ENCODE results near the gene STRN4.

Gene STRN4

DNA sequence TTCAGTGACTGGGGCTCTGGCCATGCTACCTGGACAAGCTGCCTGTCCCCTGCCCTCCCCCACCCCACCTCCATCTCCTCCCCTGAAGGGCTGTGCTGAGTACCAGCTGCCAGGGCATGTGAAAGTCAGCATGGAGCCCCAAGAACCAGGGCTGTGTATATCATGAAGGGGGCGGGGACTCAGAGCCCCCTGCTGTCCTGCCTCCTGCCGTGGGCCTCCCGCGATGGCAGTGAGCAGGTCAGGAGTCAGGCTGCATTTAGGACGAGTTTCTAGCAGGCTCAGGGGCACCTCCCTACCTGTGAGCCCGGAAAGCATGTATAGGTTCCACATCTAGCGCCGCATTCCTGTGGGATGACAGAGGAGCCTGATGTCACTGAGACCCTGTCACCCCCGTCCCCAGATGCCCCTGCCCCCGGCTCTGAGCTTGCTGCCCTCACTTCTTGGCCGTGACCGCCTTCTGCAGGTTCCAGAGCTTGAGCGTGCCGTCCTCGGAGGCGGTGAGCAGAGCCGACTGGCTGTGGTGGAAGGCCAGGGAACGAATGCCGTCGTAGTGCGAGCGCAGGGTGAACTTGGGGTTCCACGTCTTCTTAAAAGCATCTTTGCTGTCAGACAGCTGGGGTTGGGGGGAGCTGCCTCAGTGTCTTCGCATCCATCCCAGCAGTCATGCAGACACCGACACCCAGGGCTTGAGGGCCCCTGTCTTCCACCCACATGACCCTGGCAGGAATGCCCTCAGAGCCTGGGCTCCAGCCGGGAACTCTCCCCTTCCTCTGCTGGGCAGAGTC lies 21.0 kb downstream of the STRN4 start:
- no peak for DNase-seq (ENCODE audit: low read depth)

DNA sequence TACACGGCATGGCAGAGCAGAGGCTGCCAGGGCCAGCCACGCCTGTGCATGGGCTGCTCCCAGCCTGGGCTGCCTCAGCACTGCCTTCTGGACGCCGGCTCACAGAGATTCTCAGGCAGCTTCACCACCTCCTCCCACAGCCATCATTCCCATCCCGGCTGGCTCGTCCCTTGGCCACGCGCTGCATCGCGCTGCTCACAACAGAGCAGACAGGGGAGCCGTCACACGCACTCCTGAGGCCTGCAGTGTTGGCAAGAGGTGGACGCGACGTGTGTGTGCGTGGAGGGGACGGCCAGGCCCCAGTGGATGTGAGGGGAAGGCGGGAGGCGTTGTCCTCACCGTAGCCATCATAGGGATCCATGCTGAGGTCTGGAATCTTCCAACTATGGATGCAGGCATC lies 21.8 kb downstream of the STRN4 start:
- DNase-seq (ENCODE audit: low read depth) = no peak

DNA sequence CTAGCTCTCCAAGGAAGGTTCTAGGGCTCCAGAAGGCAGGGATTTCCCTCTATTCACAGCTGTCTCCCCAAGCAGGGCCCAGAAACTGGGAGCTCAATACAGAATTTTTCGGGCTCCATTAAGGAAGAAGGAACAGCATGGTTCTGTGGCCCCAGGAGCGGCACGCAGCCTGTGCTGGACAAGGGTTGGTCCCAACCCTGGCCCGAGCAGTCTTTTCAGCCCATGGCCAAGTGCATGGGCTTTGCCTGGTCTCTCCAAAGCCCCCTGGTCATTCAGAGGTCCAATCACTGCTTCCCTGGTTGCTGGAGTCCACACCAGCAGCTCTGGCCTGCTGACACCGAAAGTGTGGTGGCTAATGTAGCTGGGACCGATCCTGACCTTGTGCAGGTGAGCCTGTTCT lies 22.8 kb downstream of the STRN4 start:
- no peak for DNase-seq (ENCODE audit: low read depth)

DNA sequence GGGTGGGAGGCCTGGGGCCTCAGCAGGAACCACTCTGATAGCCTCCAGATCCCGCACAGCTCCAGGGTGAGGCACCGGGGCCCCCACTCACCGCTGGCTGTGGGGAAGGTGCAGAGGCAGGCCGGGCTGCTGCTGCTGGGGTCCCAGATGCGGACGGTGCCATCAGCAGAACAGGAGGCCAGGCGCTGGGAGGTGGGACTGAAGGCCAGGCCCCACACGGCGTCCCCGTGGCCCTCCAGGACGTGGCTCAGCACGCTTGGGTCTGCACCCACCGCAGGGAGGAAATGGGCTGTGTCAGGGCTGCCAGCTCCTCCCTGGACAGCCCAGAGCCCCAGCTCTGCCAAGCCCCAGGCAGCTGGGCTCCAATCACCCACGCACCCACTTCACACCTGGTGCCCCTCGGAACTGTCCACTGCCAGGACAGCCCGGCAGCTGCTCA lies 23.2 kb downstream of the STRN4 start:
- DNase-seq (ENCODE audit: low read depth) = no peak

DNA sequence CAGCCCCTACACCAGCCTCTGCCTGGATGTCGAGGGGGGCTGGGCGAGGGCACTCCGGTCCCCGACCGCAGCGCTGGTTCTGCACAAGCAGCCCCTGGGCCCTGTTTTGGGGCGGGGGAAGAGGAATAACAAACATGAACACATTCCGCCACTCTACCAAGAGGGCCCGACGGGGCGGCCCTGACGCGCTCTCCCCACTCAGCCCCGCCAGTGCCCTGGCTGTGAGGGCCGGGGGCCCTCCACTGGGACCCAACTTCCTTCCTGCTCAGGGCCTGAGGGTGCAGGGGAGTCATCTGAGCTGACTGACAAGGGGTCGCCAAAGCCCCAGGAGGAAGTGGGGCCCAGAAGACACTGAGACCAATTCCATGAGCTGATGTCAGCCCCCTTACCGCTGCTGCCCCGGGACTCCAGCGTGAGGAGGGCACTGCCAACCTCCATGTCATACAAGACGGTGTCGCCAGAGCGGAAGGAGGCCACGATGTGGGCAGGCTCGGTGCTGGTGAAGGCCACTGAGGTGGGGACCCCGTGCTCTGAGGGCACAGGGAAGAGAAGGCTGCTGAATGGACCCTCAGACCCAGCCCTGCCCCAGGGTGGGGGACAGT lies 23.7 kb downstream of the STRN4 start:
- no peak for DNase-seq (ENCODE audit: low read depth)

DNA sequence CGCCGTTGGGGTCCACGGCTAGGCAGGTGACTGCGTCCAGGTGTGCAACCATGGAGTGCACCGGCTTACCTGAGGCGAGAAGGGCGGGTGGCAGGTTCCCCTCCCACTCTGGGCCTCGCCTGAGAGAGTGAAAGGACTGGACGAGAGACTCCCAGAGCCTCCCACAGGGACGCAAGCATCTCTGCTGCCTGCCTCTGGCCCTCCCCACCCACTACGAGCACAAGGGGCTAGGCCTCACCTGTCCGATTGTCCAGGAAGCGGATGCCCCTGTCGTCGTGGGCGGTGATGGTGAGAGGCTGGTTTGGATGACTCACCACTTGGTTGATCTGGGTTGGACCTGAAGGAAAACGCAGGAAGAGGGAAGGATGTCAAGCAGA lies 24.3 kb downstream of the STRN4 start:
- no peak for DNase-seq (ENCODE audit: low read depth)

DNA sequence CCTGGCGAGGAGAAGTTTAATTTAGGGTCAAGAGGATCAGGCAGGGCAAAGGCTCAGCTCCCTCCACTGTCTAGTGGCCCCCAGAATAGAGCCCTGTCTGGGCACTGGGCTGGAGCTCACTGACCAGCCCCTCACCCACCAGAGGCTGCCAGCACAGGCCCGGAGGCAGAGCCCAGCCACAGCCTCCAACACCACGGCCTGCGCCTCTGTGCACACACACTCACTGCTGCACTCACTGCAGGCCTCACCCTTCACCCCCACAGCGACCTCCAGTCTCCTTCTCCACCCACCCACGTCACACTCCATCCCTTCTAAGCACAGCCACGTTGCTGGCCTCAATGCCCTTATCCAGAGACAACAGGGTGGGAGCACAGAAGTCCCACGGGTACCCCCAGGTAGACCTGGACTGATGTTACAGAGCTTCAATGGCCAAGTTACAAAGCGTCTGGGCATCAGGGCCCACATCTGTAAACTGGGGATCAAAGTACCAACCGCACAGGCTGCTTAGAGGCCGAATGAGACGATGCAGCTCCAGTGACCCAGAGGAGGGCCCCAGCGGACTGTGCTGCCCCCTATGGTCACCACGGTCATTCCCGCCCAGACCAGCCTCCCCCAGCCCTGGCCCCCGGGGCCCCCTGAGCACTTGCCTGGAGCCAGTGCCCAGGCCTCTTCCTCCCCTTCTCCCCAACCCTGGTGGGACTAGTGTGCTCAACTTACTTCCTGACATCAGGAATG lies 24.8 kb downstream of the STRN4 start:
- no peak for DNase-seq (ENCODE audit: low read depth)

DNA sequence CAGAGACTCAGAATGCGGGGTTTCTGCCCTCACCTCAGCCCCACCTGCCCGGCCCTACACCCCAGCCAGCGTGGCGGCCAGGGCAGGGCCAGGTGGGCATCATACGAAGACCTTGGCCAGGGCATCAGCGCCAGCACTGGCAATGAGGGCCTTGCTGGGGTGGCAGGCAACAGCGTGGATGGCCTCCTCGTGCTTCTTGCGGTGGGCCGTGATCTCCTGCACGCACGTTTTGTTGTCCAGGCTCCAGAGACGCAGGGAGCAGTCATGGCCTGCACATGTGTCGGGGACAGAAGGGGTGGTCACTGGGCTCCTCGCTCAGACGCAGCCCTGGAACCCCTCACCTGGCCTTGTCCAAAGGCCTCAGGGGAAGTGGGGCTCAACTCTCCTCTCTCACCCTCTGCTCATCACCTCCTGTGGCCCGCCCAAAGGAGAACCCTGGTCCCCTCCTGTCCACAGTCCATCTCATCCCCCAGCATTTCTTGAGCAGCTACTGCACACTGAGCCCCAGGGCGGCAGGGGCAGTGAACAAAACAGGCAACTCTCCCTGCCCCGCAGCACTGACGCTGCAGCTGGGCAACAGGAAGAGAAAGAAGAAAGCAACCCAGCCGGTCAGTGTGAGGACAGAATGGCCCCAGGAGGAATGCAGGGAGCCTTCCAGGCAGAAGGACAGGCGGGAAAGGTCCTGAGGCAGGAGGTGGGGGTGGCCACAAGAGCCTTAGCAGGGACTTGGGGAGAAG lies 25.6 kb downstream of the STRN4 start:
- no peak for DNase-seq (ENCODE audit: low read depth)

DNA sequence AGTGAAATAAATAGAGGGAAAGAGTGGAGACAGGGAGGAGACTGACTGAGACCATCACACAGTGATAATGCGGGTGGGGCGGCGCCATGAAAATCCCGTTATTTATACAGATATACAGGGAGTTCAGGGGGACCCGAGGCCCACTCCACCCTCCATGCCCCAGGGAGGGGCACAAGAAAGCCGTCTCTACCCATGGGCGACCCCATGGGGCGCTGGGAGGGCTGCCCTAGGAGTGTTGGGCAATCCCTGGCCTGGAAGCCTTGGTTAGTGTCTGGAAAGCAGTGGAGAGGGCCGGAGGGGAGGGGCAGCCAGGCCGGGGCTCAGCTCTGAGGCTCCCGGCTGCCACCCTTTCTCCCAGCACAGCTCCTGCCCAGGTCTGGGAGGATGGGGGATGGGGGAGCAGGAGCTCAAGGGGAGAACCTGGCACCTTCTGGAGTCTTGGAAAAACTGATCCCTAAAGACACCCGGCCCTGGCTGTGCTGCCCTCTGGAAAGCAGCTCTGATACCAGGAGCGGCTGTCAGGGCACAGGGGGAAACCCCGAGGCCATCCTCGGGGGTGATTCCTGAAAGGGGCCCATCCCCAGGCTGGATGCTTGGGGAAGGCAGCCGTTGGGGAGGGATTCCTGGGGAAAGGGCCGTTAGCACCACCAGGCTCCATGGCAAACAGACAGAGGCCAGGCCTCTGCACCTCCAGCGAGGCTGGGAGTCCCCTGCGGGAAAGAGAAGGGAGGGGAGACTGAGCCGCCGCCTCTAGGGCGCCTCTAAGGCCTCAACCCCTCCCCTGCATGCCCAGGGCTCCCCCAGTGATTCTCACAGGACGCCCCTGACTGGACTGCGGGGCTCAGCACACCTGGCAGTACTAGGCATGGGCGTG lies 26.4 kb downstream of the STRN4 start:
- DNase-seq (ENCODE audit: low read depth) = no peak

DNA sequence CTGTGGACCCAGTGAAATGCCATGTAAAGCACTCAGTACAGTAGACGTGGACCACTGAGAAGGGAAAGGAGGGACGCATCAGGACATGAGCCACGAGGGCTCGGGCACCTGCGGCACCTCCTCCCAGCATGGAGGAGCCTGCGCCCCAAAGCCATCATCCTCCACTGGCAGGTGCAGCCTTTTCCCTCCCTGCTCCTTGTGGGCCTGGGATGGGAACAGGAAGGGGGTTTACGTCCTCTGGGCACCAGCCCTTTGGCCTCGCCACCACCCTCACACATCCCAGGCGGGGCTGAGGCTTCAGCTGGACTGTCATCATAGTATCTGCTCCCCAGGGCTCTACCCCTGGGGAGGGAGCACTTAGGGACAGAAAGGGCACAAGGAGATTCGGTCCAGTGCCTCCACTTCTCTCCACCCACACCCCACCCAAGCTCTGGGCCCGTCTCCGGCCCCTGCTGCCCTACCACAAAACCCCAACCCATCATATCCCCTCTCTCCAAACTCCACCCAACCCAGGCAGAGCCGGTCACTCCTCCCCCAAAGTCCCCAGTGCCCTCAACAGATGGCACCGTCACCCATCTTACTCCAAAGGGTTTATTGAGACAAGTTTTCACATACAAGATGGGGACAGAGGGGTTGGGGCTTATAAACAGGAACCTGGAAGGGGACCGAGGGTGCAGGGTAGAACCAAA lies 27.2 kb downstream of the STRN4 start:
- no peak for DNase-seq (ENCODE audit: low read depth)

DNA sequence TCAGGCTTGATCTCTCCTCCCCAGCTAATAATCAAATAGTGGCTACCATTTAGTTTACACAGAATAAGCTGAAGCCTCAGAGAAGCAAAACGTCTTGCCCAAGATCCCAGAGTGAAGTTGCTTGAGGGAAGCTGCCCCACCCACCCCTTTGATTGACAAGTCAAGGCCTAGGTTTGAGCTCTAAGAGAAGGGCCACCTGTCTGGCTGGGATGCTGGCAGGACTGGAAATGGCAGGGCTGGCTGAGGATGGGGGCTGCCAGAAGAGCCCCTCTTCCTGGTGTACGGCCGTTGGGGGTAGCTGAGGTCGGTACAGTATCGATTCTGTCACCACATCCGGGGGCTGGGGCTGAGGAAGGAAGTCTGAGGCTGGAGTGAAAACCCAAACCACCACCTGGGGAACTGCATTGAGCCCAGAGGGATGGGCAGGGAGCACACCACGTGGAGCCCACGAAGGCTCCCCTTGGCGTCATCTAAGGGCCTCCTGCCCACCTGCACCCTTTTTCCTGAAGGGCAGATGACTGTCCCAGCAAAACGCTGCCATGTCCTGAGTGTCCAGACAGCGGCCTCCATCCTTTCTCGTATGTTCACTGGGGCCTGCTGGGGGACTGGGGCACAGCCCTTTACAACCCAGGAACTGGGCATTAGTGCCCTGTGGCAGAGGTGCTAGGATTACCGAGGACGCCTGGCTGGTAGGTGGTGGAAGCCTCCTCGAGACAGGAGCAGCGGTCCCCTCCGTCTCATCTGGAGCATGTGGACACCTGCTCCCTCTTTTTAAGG lies 27.9 kb downstream of the STRN4 start:
- DNase-seq (ENCODE audit: low read depth) = no peak

DNA sequence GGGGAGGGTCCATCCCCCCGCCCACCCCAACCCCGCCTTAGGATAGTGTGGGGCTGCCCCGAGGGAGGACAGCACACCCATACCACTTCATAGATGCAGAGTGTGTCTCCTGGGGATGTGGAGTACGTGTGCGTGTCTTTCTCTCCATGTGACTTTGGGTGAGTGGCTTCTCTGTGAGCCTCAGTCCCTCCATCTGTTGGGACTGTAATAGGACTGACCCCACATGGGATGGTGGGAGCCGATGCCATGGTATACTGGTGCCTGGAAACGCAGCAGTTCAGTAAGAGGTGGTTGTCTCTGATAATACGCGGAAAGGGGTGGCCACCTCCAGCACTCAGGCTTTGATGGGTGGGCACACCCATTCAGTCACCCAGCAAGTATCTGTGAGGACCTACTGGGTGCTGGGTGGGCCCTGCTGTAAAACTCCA lies 28.5 kb downstream of the STRN4 start:
- no peak for DNase-seq (ENCODE audit: low read depth)

DNA sequence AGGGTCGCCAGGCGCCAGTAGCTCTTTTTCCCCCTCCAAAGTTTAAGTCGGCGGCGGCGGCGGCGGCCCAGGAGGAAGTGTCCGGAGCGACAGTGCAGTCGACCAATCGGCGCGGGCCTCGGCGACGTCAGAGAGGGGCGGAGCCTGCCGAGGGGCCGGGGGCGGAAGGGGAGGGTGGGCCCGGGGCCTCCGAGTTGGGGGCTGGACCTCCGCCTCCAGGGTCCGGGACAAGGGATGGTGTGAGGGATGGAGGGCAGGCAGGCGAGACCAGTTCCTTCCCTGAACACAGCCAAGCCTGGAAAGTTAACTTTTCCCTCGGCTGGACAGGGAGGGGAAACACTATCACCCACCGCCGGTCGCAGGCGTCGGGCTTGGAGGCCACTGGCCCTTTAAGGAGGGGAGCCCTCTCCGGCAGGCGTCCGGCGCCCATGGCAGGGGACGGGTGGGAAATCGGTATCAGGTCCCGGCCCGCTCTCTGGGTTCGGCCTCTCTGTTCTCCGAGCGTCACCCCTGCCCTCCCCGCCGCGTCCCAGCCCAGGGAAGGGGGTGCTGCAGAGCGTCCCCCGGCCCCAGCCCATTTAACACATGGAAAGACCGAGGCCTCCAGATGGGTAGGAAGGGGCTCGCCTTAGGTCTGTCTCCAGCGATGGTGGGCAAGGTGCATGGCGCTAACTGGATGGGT lies 29.1 kb downstream of the STRN4 start, which contains the start of gene PRKD2:
Gene PRKD2, minus strand, starts transcription at position 81 of the 682 bp plus-strand sequence. CDS start 744 bp downstream, outside the sequence.
- DNase-seq (ENCODE audit: low read depth) = no peak

DNA sequence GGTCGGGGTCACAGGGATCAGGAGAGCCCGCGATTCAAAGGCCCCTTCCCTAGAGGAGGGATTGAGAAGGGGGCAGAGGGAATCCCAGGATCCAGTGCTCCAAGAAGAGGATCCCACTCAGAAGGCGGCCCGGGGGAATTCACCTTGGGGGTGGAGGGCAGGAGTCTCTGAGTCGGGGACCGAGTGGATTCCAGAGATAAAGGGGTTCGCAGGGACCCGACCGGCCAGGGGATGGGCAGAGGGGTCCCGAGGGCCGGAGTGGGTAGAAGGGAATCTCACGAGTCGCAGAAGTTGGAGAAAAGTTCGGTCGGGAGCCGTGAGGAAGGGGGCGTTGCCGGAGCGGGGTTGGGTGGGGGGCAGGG lies 29.6 kb downstream of the STRN4 start:
- no peak for DNase-seq (ENCODE audit: low read depth)

DNA sequence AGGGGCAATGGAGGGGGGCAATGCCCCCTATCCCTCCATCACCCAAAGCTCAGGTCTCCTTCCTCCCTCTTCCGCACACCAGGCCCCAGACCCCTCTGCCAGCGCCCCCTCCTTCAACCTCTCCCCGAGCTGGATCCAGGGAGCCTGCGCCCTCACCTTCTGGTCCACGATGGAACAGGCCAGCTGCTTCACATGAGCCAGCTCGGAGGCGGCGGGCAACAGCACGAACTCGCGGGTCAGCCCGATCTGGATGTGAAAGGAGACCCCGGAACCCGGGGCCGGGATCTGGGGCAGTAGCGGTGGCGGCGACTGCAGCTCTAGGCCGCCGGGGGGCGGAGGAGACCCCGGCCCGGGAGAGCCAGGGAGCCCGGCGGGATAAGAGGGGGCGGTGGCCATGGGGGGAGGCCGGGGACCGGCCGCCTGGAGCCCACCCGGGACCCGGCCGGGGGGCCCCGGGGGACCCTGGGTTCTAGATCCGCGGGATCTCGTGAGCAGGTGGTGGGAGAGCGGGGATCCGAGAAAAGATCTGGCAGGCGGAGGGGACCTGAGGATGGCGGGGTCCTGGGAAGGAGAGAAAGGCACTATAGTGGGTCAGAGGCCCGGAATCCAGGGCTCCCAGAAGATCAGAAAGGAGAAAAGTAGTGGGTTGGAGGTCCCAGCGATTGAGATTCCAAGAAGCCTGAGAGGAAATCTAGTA lies 30.1 kb downstream of the STRN4 start:
- DNase-seq (ENCODE audit: low read depth) = no peak

DNA sequence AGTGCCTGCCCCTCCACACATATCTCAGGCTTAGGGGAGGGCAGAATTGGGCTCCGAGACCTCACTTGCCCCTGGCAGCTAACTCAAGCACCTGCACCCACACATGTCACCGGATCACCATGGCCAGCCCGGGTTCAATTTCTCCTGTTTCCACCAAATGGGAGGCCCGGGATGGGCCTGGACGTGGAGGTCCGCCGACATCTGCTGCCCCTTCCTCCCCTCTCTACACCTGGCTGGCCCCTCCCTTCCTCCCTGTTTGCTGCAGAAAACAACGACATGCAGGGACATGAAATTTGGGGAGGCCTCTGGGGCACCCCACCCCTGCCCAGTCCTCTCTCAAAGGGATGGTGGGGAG lies 30.7 kb downstream of the STRN4 start:
- DNase-seq (ENCODE audit: low read depth) = no peak

DNA sequence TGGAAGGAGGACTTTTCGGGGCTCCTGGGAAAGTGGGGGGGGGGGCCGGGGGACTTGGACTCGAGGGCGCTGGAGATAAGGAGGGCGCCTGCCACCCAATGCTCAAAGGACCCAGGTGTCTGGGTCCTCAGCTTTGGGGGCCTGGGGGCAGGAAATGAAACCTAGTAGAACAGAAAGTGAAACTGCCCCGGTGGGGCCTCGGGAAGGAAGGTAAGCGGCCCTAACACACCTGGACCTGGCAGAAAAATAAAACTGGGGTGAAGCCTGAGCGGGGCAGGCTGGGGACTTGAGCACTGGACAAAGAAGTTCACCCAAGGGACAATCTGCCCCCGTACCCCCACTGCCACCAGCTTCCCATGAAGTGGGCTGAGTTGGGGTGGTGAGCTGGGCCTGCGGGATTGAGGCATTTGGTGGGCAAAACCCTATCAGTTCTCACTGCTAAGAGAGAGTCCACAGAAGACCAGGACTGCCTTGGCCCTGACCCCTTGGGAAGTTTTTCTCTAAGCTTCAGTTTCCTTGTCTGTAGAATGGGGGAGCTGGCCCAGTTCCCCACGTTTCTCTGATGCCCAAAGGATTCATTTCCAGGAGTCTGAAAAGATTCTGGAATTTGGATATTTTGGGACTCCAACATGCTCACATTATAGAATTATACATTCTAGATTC lies 31.7 kb downstream of the STRN4 start:
- no peak for DNase-seq (ENCODE audit: low read depth)

DNA sequence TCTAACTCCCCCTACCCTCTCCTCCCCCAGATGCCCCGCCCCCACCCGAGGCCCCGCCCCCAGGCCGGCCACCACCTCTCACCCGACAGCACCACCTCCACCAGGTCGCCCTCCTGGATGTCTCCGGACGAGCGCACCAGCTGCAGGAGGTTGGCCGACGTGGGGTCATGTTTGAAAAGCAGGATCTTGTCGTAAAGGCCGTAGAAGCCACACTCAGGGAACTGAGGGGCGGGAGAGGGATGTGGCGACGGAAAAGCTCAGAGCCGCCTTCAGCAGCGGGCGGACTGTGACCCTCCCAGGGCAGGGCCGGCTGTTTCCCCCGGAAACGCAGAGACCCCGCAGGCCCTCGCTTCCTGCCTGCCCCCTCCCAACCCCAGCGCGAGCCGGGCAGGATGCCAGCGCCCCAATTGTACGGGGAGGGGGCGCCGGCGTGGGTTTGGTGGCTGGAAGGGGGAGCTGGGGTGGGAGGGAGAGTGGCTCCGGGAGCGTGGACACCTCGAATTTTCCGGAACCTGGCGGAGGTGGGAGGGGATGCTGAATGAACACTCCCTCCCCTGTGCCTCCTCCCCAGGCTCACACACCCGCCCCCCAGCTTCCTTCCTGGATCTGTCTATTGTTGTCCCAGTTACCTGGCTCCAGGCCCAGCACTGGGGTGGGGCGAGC lies 32.3 kb downstream of the STRN4 start:
- peak; percentile 54 for DNase-seq (ENCODE audit: low read depth)
